Fibroblast of skin of left quadriceps (primary cell): ENCODE results near the gene CXCL17.
A peak's percentile ranks its signal among the peaks of the same experiment; 100 is the strongest.
"Not testable (repeated sequence)": the region's sequence is repeated elsewhere in the genome, so short reads cannot be mapped to it uniquely, and the experiment has no call there.

Experiments used
- DNase-seq, 2 experiments: peaks; one replicate each; pipeline ENCODE4 v3.0.0-alpha.2; 2013; ENCODE audit warnings: low read depth in 2 of 2

Gene CXCL17

DNA sequence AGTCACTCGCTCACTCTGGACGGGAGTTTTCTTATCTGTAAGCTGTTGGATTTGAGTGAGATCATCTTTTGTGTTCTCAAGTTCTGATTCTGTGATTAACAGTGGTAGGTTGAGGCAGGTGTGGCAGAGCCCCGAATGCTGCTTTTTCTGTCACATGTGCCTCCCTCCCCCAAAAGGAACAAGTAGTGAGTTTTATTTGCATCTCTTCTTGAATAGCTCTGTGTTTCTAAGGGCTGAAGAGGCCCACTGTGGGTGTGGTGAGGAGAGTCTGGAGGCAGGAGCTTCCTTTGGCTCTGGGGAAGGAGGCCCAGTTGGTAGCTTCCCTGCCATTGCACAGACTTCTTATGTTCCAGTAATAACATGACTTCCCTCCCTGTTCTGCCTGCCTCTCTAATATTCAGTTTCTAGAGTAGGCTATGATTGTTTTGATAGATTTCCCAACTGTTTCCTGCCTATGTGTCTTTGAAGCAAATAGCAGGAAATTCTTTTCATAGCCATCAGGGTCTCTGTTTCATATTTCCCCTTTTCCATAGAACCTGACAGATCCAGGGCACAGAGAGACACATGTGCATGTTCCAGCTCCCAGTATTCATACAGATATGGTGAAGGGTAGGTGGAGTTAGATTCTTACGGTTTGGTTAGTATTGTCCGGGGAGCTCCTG is 23.9 kb upstream of the CXCL17 start:
- DNase-seq, result no peak

- no peak for DNase-seq
Observed at GRCh38 chr19:42465827-42466280, 23.1 kb upstream of the CXCL17 start.

- DNase-seq, result no peak
Observed at GRCh38 chr19:42461700-42462324, 19.1 kb upstream of the CXCL17 start.

GRCh38 chr19:42461231-42461630 is 18.5 kb upstream of the CXCL17 start:
- DNase-seq, result not testable (repeated sequence)

DNA sequence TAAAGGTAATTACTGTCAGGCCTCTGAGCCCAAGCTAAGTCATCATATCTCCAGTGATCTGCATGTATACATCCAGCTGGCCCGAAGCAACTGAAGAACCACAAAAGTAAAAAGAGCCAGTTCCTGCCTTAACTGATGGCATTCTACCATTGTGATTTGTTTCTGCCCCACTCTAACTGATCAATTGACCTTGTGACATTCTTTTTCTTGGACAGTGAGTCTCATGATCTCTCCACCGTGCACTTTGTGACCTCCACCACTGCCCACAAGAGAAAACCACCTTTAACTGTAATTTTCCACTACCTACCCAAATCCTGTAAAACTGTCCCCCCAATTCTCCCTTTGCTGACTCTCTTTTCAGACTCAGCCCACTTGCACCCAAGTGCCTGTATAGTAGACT is 17.2 kb upstream of the CXCL17 start:
- DNase-seq, result no peak

DNA sequence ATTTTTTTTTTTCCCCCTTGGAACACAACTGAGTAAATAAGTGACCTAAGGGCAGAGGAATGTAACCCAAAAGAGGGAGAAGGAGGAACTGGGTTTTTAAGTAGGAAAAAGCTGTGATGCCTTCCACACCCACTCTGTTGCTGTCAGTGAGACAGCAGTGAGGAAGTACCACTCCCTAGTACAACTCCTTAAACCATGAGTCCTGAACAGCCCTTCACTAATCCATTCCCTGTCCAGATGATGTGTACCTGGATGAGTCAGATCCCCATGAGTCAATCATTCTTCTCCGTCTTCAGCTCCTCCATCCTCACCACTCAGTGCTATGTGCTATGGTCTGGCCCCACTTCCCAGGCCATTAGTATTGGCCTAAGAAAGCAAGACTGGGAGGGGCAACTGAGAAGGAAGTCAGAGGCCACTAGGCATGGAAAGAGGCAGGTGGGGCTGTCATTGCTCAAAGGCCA is 12.9 kb upstream of the CXCL17 start:
- DNase-seq, result no peak

DNA sequence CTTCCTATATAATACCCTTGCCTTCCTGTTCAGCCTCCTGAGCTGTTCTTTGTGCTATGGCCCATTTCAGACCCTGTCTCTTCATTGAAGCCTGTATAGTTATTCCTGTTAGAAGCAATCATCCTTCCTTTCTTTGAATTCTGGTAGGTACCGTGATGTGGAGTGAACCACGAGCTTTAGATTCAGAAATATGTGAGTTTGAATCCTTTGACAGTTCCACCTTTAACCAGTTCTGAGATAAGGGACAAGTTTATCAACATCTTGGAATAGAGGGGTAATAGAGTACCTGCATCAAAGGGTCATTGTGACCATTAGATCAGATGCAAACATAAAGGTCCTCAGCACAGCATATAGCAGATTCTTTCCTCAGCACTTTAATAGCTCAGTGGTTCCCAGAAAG is 12.3 kb upstream of the CXCL17 start:
- DNase-seq, result no peak

- DNase-seq, result no peak
Observed at GRCh38 chr19:42452590-42452989, 9.8 kb upstream of the CXCL17 start.

DNA sequence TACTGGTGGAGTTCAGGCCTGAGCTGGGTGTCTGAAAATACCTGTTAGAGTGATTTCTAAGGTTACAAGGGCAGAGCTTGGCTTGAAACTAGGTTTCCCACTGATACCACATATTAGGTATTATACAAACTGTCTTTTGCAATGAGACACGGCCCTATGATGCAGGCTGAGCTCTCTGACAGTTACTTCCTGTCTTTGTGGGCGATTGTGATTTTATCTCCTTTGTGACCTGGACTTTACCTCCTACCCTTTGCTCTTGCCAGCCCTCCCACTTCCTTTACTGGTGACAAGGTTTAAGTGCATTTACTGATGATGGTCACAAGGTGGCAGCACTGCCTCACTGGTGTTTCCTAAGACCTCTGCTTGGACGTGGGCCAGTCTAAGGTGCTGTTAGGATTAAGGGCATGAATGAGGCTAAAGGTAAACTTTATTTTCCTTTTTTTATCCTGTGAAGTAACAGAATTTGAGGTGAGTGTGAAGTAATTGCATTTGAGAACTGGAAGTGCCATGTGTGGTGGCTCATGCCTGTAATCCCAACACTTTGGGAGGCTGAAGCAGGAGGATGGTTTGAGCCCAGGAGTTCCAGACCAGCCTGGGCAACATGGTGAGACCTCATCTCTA is 7.7 kb upstream of the CXCL17 start:
- peak; percentile 39 to 53 for DNase-seq

GRCh38 chr19:42448306-42448705 is 5.6 kb upstream of the CXCL17 start:
- not testable (repeated sequence) for DNase-seq

GRCh38 chr19:42445948-42446347 is 3.2 kb upstream of the CXCL17 start:
- DNase-seq, result no peak

DNA sequence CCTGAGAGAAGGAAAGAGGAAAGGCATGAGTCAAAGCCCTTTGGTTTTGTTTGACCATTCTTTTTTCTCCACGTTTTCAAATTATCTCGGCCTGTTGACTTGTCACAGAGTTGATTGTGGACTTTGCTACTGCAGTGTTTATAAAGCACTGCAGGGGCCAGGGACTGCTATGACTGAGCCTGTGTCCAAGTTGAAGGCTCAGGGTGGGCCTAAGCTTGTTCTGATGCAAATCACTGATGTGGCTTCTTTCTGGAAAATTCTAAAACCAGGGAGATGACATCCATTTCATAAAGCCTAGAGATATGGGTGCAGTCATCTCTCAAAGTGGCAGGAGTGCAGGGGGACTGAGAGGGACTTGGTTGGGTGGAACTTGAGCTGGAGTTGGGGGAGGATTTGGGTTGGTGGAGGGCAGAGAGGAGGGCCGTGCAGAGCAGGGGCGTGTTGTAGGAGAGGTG is 1.2 kb upstream of the CXCL17 start:
- no peak for DNase-seq

- DNase-seq, result no peak
Observed at GRCh38 chr19:42441049-42441445, 1.7 kb downstream of the CXCL17 start.

GRCh38 chr19:42440357-42441048 is 2.2 kb downstream of the CXCL17 start:
- DNase-seq, result no peak

DNA sequence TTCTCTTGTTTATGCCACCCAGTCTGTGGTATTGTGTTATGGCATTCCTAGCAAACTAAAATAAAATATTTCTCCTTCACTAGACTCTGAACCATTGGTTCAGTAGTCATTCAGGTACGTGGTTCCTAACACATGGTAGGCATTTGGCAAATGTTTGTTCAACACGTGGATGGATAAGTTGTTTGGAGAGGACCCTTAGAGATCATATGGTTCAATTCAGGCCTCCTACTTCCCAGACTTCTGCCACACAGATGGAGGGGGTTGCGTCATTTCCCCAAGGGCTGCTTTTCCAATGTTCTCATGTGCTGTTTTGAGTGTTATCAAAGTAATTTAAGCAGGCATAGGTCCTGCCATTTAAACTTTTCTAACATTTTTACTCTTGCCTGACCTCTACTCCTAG is 6.7 kb downstream of the CXCL17 start:
- DNase-seq, result peak; percentile 54

- DNase-seq, result no peak
Observed at GRCh38 chr19:42435316-42435715, 7.4 kb downstream of the CXCL17 start.

DNA sequence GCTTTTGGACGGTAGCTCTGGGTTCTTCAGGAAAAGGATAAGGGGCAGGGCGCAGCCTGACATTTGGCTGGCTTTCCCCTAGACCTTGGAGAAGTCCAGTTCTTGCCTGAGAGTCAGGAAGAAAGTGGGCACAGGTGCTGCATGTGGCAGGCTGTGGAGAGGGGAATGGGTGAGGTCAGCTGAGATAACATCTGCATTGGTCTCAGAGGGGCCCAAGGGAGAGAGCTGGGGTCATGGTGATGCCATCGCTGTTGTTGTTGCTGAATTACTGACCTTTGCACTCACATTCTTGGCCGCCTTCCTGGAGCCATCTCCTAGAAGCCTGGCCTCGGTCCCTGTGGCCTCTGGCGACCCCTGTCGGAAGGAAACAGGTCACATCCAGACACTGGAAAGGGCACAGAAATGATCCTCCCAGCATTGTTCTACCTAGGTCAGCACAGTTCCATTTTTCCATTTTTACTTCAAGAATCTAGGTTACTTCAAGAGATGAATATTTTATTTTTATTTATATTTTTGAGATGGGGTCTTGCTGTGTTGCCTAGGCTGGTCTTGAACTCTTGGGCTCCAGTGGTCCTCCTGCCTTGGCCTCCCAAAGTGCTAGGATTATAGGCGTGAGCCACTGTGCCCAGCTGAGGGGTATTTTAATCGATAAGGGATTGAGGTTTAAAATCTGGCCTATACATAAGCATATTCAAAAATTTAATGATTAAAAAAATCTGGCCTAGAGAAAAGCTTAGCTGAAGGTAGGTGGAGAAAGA is 9.1 kb downstream of the CXCL17 start:
- no peak for DNase-seq

- no peak for DNase-seq
Observed at GRCh38 chr19:42431486-42431885, 11.3 kb downstream of the CXCL17 start.

DNA sequence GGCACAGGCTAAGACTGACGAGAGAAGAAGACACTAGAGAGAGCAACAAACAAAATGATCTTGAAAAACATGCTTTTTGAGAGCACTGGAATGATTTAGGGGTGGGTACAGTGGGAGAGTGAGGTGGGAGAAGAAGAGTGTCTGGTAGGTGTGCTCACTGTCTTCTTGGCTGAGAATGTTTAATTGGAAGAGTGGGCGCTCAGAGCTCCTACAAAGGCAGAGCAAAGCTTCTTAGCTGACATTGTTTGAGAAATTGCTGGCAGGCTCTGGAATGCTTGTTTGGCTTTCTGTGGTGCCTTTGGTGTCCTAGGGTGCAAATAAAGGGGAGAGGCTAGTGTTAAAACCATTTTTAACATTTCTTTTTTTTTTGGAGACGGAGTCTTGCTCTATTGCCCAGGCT is 14.1 kb downstream of the CXCL17 start:
- no peak for DNase-seq

DNA sequence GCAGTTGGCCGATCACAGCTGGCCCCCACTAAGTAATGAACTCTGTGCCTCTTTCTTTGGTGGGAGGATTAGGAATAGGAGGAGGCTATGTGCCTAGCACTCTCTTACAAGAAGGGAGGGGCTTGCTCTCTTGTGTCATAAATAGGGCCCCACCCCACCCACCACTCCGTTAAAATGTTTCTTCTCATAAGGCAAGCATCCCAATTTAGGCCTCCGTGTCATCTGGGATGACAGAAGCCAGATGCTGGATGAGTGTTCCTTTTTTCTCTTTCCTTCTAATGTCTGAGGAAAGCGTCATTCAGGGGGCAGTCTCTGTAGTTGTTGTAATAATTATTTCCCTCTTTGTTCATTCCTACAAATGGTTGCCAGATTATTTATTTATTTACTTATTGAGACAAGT is 15.4 kb downstream of the CXCL17 start, which contains the start of gene LIPE:
TSS of gene LIPE (minus strand) at position 76 of the 400 bp plus-strand sequence. CDS start 239 bp downstream, outside the sequence.
- no peak for DNase-seq

- DNase-seq, result no peak
Observed at GRCh38 chr19:42426643-42427042, 16.1 kb downstream of the CXCL17 start.
